ENCODE data around the gene HLA-DMB. TPM values are rescaled to one million over a fixed set of nuclear protein-coding genes. Genes with fewer than 3 reads are reported as not detected.

HLA-DMB gene
- total RNA-seq, 1 donor from 2014 or later = 1.1 TPM

DNA sequence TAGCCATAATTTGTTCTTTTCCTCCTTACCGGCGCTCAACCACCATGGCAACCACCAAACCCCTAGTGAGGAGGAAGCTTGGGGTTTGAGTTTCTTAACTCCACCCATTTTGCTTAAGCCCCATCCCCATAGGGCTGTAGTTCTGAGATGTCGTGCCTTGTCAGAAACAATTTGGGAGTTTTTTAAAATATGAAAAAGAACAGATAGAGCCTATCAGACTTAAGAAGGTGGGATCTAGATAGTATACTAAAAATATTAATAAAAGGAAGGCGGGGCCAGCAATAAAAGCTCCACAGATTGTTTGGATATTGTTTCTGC is 33.1 kb upstream of the HLA-DMB start:
- Mint-ChIP-seq H3K4me1 (ENCODE audit: low read depth) (peaks cover 28% of the 10 kb centered on the region), H3K4me3 (ENCODE audit: low read depth) (peak overlapping the region; percentile 92), H3K9me3 (ENCODE audit: low read depth) (no peaks in the 10 kb centered on the region), H3K36me3 (ENCODE audit: insufficient read depth) (peaks cover 63% of the 10 kb centered on the region), H3K27me3 (no peaks in the 10 kb centered on the region), H3K27ac (peak overlapping the region; percentile 100)
- no peak for DNase-seq (ENCODE audit: low spot score, unreplicated experiment)
- TF ChIP-seq, protein P1, sequence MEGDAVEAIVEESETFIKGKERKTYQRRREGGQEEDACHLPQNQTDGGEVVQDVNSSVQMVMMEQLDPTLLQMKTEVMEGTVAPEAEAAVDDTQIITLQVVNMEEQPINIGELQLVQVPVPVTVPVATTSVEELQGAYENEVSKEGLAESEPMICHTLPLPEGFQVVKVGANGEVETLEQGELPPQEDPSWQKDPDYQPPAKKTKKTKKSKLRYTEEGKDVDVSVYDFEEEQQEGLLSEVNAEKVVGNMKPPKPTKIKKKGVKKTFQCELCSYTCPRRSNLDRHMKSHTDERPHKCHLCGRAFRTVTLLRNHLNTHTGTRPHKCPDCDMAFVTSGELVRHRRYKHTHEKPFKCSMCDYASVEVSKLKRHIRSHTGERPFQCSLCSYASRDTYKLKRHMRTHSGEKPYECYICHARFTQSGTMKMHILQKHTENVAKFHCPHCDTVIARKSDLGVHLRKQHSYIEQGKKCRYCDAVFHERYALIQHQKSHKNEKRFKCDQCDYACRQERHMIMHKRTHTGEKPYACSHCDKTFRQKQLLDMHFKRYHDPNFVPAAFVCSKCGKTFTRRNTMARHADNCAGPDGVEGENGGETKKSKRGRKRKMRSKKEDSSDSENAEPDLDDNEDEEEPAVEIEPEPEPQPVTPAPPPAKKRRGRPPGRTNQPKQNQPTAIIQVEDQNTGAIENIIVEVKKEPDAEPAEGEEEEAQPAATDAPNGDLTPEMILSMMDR (IDR thresholded peaks at IDR 0.05; ENCODE audit: unreplicated experiment) = no peak

DNA sequence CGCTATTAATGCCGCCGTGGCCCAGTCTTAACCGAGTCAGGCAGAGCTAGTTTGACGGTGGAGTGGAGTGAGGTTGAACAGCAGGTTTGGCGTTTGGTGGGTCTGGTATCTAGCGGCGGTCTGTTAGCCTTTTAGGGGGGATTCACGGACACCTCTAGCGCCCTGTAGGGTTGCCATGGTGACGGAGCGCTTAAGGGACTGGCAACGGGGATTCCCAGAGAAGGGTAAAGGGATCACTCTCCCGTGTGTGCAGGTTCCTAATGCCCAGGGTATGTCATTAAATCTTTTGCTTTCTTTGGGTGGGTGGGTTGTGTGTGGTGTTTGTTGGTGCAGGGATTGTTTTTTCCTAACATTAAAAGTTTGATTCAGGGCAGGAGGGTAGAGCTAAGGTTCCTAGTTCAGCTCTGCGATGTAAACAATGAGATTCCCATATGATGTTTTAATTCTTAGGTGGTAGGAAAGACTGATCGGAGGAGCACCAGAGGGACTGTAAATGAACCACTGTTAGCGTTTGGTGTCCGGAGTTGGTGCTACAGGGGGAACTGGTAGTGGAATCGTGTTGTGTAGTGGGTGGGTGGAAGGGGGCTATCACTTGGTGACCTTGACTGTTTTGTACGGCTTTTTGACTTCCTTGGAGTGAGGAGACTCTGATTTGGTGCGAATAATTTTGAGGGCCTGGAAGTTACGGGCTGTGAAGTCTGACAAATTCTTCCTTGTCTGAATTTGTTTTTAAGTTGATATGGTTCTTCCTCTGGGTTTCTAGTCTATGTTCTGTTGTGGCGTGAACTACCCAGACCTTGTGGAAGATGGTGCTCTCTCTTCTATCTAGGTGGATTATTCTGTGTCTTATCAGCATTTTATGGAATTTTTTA is 32.6 kb upstream of the HLA-DMB start:
- Mint-ChIP-seq H3K36me3 (ENCODE audit: insufficient read depth) (peaks cover 60% of the 10 kb centered on the region), H3K4me3 (ENCODE audit: low read depth) (peak overlapping the region; percentile 92), H3K4me1 (ENCODE audit: low read depth) (peaks cover 27% of the 10 kb centered on the region), H3K27me3 (no peaks in the 10 kb centered on the region), H3K9me3 (ENCODE audit: low read depth) (no peaks in the 10 kb centered on the region), H3K27ac (peak overlapping the region; percentile 100)
- no peak for DNase-seq (ENCODE audit: low spot score, unreplicated experiment)
- TF ChIP-seq, protein P1 (IDR thresholded peaks at IDR 0.05; ENCODE audit: unreplicated experiment) = no peak

DNA sequence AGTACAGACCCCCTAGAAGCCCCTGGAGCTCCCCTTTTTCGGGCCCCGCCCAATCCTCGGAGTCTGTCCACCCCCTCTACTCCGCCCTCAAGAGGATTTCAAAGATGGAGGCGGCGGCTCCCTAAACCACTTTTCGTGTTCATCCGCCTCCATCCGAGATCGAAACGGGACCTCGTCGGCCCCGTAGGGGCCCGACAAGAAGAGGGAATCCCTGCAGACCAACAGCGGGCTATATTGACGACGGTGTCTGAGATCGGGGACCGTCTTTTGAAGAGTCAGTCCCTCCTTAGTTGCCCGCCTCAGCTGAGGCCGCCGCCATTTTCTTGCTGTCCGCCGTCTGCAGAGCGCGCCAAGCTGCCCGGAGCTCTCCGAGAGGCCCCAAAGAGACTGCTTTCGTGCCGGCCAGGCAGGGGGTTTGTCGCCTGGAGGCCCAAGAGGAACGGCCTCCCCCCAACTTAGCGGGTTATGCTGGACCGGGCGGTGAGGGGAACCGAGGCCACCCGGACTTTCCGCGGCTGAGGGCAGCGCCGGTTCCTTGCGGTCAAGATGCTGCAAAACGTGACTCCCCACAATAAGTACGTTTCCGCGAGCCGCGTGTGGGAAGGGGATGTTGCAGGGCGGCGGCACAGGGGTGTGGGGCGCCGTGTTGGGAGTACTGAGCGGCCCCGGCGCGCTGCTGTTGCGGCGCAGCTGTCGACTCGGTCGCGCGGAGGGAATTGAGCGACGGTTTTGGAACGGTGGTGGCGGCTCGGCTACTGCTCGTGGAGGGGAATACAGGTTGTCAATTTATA is 31.7 kb upstream of the HLA-DMB start:
- H3K27ac Mint-ChIP-seq = peak overlapping the region; percentile 100
- H3K4me1 Mint-ChIP-seq (ENCODE audit: low read depth) = peaks cover 28% of the 10 kb centered on the region
- H3K36me3 Mint-ChIP-seq (ENCODE audit: insufficient read depth) = peaks cover 52% of the 10 kb centered on the region
- TF ChIP-seq, protein P1 (IDR thresholded peaks at IDR 0.05; ENCODE audit: unreplicated experiment) = no peak
- H3K9me3 Mint-ChIP-seq (ENCODE audit: low read depth) = no peaks in the 10 kb centered on the region
- no peak for DNase-seq (ENCODE audit: low spot score, unreplicated experiment)
- peak overlapping the region; percentile 92 for H3K4me3 Mint-ChIP-seq (ENCODE audit: low read depth)
- no peaks in the 10 kb centered on the region for H3K27me3 Mint-ChIP-seq

DNA sequence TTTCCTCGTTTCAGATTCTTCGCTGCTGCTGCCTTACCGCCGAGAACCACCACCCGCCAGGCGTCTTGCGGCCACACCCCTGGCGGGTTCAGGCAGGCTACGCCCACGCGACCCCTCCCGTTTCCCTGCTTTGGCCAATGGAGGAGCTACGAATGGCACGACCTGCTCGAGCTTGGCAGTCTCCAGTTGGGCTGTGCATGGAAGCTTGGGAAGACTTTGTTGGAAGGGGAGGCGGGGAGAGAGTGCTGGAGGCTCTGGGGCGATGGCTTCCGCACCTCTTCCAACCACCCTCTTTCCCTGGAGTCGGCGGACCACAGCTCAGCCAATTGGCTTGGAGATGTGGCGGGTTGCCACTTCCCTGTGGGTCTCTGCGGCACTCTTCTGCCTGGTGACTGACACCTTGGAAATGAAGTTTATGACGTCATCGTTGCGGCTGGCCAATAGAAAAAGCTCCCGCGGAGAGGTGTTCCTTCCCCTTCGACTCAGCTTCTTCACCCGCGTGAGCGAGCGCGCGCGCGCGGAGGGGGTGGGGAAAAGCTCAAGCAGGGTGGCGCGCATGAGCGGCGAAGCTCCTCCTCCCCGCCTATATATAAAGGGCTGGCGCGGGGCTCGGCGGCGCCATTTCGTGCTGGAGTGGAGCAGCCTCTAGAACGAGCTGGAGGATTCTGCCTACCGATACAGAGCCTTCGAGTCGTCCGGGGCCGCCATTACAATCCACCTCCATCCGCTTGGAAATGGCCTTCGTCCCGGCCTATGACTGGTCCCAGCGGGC is 30.9 kb upstream of the HLA-DMB start:
- Mint-ChIP-seq H3K27me3 (no peaks in the 10 kb centered on the region), H3K4me3 (ENCODE audit: low read depth) (peak overlapping the region; percentile 92), H3K36me3 (ENCODE audit: insufficient read depth) (peaks cover 45% of the 10 kb centered on the region), H3K9me3 (ENCODE audit: low read depth) (no peaks in the 10 kb centered on the region), H3K27ac (peak overlapping the region; percentile 100), H3K4me1 (ENCODE audit: low read depth) (peaks cover 32% of the 10 kb centered on the region)
- TF ChIP-seq, protein P1 (IDR thresholded peaks at IDR 0.05; ENCODE audit: unreplicated experiment) = no peak
- DNase-seq (ENCODE audit: low spot score, unreplicated experiment) = peak; percentile 99

DNA sequence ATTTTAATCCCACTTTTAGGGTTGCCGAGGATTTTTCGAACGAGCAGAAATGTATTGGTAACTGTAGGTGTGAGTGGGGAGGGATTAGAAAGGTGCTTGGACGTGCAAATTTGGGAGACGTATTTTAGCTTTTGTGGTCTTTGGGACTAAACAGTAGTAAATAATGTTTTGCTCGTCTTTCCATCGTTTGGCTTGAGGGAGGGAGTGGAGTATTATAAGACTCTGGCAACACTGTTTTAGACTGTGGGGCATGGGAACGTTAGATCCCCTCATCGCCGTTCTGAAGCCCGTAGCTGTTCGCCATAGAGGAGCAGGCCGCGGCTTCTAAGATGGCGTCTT is 30.4 kb upstream of the HLA-DMB start:
- no peaks in the 10 kb centered on the region for H3K9me3 Mint-ChIP-seq (ENCODE audit: low read depth)
- H3K36me3 Mint-ChIP-seq (ENCODE audit: insufficient read depth) = peaks cover 40% of the 10 kb centered on the region
- DNase-seq (ENCODE audit: low spot score, unreplicated experiment) = no peak
- H3K4me1 Mint-ChIP-seq (ENCODE audit: low read depth) = peaks cover 33% of the 10 kb centered on the region
- H3K27me3 Mint-ChIP-seq = no peaks in the 10 kb centered on the region
- peak overlapping the region; percentile 92 for H3K4me3 Mint-ChIP-seq (ENCODE audit: low read depth)
- peak overlapping the region; percentile 100 for H3K27ac Mint-ChIP-seq
- TF ChIP-seq, protein P1 (IDR thresholded peaks at IDR 0.05; ENCODE audit: unreplicated experiment) = no peak
